Subcutaneous abdominal adipose tissue (tissue), 5 donors: ENCODE results near the gene SDR42E2.
"Not testable (repeated sequence)": the region's sequence is repeated elsewhere in the genome, so short reads cannot be mapped to it uniquely, and the experiment has no call there.

ENCODE experiments used
- H3K27ac ChIP-seq: one replicate; pipeline ENCODE4 v1.7.0; 2013; ENCODE audit warnings: low read depth, mild to moderate bottlenecking, inconsistent platforms, low read length, moderate library complexity
- H3K27me3 ChIP-seq, 5 donors: one replicate each; pipeline ENCODE4 v1.7.0; 2013; ENCODE audit warnings: low read length in 5 of 5, inconsistent platforms in 1 of 5; ENCODE audit not compliant: control insufficient read depth in 5 of 5, insufficient read depth in 4 of 5
- H3K36me3 ChIP-seq, 5 donors: one replicate each; pipeline ENCODE4 v1.7.0; 2013; ENCODE audit warnings: low read length in 5 of 5; ENCODE audit not compliant: control insufficient read depth in 5 of 5, insufficient read depth in 5 of 5
- H3K4me1 ChIP-seq, 5 donors: one replicate each; pipeline ENCODE4 v1.7.0; 2013; ENCODE audit warnings: low read length in 5 of 5, mild to moderate bottlenecking in 3 of 5, moderate library complexity in 1 of 5; ENCODE audit not compliant: control insufficient read depth in 5 of 5, insufficient read depth in 5 of 5
- H3K4me3 ChIP-seq, 5 donors: one replicate each; pipeline ENCODE4 v1.7.0; 2013; ENCODE audit warnings: low read length in 5 of 5, low read depth in 1 of 5
- H3K9ac ChIP-seq, 5 donors: one replicate each; pipeline ENCODE4 v1.7.0; 2013; ENCODE audit warnings: low read length in 5 of 5, mild to moderate bottlenecking in 4 of 5, moderate library complexity in 3 of 5
- H3K9me3 ChIP-seq, 5 donors: one replicate each; pipeline ENCODE4 v1.7.0; 2013; ENCODE audit warnings: low read length in 5 of 5; ENCODE audit not compliant: control insufficient read depth in 5 of 5
- donor health status: healthy.
- donor health status: healthy.
- donor health status: healthy.
- donor health status: healthy.
- donor health status: healthy.

Gene SDR42E2

GRCh38 chr16:22128537-22128936 is 33.8 kb upstream of the SDR42E2 start:
- H3K27me3 ChIP-seq, H3K9ac ChIP-seq, H3K9me3 ChIP-seq, H3K4me1 ChIP-seq, H3K36me3 ChIP-seq, H3K27ac ChIP-seq, H3K4me3 ChIP-seq: not testable (repeated sequence)

- Histone ChIP-seq H3K27me3 (no peaks in the 10 kb centered on the region), H3K36me3 (no peaks in the 10 kb centered on the region), H3K4me3 (no peak overlapping the region), H3K9me3 (peaks cover 0 to 2% (median 0%) of the 10 kb centered on the region in 5 donors), H3K27ac (no peak overlapping the region), H3K4me1 (no peaks in the 10 kb centered on the region), H3K9ac (no peak overlapping the region)
Observed at GRCh38 chr16:22130528-22130927, 31.8 kb upstream of the SDR42E2 start.

DNA sequence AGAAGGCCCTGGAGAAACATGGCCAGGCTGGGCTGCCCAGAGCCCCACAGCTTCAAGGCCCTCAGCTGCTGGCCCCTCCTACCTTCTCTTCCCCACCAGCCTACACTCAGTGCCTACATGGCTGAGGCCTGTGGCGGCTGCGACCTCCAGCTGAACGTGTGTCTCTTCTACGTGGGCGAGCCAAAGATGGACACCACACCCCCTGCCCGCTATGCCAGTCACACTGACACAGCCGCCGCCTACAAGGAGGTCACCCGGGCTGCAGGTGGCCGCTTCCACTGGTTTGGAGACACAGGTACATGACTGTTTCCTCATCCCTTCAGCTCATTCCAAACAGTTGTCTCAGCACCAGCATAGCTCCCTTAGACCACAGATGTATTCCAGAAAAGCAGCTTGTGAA is 29.5 kb upstream of the SDR42E2 start:
- no peaks in the 10 kb centered on the region for H3K4me1 ChIP-seq
- H3K9me3 ChIP-seq: no peaks in the 10 kb centered on the region
- H3K4me3 ChIP-seq: no peak overlapping the region
- H3K27me3 ChIP-seq: peaks cover 0 to 4% (median 0%) of the 10 kb centered on the region in 5 donors
- no peaks in the 10 kb centered on the region for H3K36me3 ChIP-seq
- H3K27ac ChIP-seq: no peak overlapping the region
- no peak overlapping the region for H3K9ac ChIP-seq

DNA sequence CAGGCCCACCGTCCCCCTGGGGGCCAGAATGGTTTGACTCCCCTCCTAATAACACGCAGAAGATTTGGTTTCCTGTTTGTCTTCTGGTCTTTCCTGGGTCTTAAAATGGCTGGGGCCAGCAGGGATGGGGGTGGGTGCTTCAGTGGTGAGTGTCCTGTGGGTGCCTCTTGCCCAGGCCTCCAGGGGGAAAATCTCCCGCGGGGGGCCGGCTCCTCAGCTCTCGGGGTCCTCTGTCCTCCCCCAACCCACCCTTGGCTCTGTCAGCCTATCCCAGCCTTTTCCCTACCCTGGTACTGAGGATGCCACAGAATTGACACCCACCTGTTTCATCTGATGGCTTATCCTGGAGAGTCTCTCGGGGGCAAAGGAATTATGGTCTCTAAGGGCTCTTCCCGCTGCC is 23.8 kb upstream of the SDR42E2 start:
- Histone ChIP-seq H3K4me3 (no peak overlapping the region), H3K27ac (no peak overlapping the region), H3K9ac (no peak overlapping the region), H3K4me1 (no peaks in the 10 kb centered on the region), H3K36me3 (no peaks in the 10 kb centered on the region), H3K9me3 (no peaks in the 10 kb centered on the region), H3K27me3 (peaks cover 0 to 14% (median 0%) of the 10 kb centered on the region in 5 donors)

DNA sequence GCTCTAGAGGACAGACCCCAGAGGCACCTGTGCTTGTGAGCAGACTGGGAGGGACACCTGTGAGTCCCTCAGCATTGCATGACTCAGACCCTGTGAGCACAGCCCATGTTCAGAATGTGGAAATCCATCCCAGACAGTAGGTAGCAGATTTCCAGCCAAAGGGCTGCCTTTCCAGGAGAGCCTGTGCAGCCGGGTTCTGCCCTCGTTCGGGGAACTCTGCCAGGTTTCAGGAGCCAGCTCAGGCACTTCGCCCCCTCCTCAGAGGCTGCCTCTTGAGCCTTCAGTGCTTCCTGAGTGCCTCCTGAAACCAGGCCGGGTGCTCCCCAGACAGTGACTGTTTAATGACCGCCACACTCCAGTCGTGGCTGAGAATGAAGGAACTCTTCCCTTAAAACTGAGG is 23.3 kb upstream of the SDR42E2 start:
- no peaks in the 10 kb centered on the region for H3K9me3 ChIP-seq
- no peak overlapping the region for H3K4me3 ChIP-seq
- no peaks in the 10 kb centered on the region for H3K36me3 ChIP-seq
- H3K27ac ChIP-seq: no peak overlapping the region
- H3K9ac ChIP-seq: no peak overlapping the region
- no peaks in the 10 kb centered on the region for H3K4me1 ChIP-seq
- H3K27me3 ChIP-seq: peaks cover 0 to 14% (median 0%) of the 10 kb centered on the region in 5 donors

DNA sequence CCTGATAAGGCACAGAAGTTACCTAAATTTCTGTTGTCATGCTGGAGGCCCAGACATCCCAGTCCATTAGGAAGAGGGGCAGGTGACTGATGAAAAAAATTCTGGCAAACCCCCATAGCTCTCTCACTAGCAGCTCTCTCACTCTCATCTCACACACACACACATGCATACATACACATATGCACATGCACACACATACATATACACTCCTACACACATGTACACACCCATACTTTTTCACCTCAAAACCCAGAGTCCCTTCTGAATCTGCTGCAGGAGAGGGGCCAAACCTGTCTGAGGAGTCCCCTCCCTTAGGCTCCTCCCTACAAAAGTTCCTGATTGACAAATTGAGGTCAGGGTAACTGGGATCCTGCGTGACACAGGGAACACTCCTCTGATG is 22.6 kb upstream of the SDR42E2 start:
- no peaks in the 10 kb centered on the region for H3K36me3 ChIP-seq
- H3K4me3 ChIP-seq: no peak overlapping the region
- peaks cover 0 to 14% (median 0%) of the 10 kb centered on the region in 5 donors for H3K27me3 ChIP-seq
- no peaks in the 10 kb centered on the region for H3K4me1 ChIP-seq
- H3K9me3 ChIP-seq: no peaks in the 10 kb centered on the region
- no peak overlapping the region for H3K9ac ChIP-seq
- no peak overlapping the region for H3K27ac ChIP-seq

DNA sequence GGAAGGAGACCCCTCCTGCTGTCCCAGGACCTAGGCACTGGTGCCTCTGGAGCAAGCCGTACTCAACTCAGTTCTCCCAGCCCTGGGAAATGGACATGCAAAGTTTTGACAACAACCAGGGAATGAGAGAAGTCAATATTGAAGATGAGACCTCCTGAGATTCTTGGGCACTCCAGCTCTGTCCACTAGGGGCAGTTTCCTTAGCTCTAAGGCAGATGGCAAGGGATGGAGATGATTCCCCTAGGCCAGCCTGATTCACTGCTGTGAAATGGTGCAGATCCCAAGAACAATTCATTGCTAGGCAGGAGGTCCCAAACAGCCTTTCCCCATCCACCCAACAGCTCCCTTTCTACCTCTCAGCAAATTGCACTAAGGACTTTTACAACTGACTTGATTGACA is 20.5 kb upstream of the SDR42E2 start:
- no peaks in the 10 kb centered on the region for H3K9me3 ChIP-seq
- H3K36me3 ChIP-seq: no peaks in the 10 kb centered on the region
- H3K4me1 ChIP-seq: no peaks in the 10 kb centered on the region
- H3K4me3 ChIP-seq: no peak overlapping the region
- H3K27ac ChIP-seq: no peak overlapping the region
- peaks cover 0 to 10% (median 0%) of the 10 kb centered on the region in 5 donors for H3K27me3 ChIP-seq
- no peak overlapping the region for H3K9ac ChIP-seq

GRCh38 chr16:22144520-22144919 is 17.8 kb upstream of the SDR42E2 start:
- H3K9me3 ChIP-seq: no peaks in the 10 kb centered on the region
- H3K9ac ChIP-seq: no peak overlapping the region
- H3K27me3 ChIP-seq: peaks cover 0 to 7% (median 0%) of the 10 kb centered on the region in 5 donors
- no peaks in the 10 kb centered on the region for H3K36me3 ChIP-seq
- H3K4me1 ChIP-seq: no peaks in the 10 kb centered on the region
- no peak overlapping the region for H3K27ac ChIP-seq
- H3K4me3 ChIP-seq: no peak overlapping the region

DNA sequence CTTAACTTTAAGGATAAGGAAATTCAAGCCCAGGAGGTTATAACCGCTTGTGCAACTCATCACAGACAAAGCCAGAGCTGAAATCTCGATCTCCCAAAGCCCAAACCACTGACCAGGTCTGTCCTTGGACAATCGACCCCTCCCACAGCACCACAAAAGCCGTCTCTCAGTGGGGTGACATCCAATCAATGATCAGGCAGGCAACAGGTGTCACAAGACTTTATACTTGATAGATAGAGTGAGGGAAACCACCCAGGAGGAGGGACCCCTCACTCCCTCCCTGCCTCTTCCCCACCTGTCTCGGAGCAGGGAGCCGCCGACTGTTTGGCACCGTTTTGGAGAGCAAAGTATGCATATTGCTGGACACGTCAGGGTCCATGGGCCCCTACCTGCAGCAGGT is 14.5 kb upstream of the SDR42E2 start:
- H3K4me3 ChIP-seq: no peak overlapping the region
- no peaks in the 10 kb centered on the region for H3K9me3 ChIP-seq
- H3K27me3 ChIP-seq: no peaks in the 10 kb centered on the region
- H3K4me1 ChIP-seq: no peaks in the 10 kb centered on the region
- no peaks in the 10 kb centered on the region for H3K36me3 ChIP-seq
- no peak overlapping the region for H3K27ac ChIP-seq
- H3K9ac ChIP-seq: no peak overlapping the region

DNA sequence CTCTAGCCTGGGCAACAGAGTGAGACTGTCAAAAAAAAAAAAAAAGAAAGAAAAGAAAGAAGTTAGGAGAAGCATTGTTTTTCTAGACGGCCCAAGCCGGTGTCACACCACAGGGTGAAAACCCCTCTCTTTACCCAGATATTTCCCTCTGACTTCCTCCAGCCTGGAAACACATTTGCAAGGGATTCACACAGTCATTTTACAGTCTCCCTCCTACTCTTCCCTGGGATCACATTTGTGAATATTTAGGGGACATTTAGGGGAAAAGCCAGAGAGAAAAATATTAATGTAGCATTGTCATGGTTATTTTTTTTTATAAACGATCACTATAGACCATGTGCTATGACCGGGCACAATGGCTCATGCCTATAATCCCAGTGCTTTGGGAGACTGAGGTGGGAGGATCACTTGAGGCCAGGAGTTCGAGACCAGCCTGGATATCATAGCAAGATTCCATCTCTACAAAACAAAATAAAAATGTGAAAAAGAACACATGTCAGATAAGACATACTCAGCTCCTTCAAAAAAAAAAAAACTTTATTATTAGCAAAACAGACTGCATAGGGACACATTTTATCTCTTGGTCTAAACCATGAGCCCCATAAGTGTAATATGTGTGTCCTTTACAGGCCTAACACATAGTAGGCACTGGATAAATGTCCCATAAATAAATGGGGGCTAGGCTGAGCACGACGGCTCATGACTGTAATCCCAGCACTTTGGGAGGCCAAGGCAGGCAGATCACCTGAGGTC is 10.9 kb upstream of the SDR42E2 start:
- H3K27ac ChIP-seq: no peak overlapping the region
- no peaks in the 10 kb centered on the region for H3K36me3 ChIP-seq
- peaks cover 0 to 2% (median 0%) of the 10 kb centered on the region in 5 donors for H3K4me1 ChIP-seq
- H3K9me3 ChIP-seq: no peaks in the 10 kb centered on the region
- no peak overlapping the region for H3K9ac ChIP-seq
- H3K4me3 ChIP-seq: no peak overlapping the region
- H3K27me3 ChIP-seq: peaks cover 0 to 4% (median 0%) of the 10 kb centered on the region in 5 donors
